HG02798 (cell line): ENCODE data around the gene KCTD8.
"Not testable (repeated sequence)": the region's sequence is repeated elsewhere in the genome, so short reads cannot be mapped to it uniquely, and the experiment has no call there.

ENCODE experiments used
- ATAC-seq: cut with Tn5 transposase; IDR thresholded peaks from one replicate; pipeline ENCODE4 v1.9.1; 2021; ENCODE audit warnings: mild to moderate bottlenecking; ENCODE audit not compliant: unreplicated experiment, poor library complexity

KCTD8 gene

DNA sequence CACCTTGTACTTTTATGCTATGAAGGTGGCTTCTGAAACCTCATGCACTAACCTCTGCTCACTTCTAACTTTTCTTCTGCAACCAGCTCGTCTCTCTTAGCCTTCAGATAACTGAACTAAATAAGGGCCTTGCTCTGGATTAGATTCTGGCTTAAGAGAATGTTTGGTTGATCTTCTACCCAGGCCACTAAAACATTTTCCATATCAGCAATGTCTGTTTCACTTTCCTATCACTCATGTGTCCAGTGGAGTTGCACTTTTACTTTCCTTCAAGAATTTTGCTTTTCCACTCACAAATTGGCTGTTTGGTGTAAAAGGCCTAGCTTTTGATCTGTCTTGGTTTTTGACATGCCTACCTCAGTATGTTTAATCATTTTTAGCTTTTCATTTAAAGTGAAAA is 105.8 kb downstream of the KCTD8 start:
- ATAC-seq, result no peak

DNA sequence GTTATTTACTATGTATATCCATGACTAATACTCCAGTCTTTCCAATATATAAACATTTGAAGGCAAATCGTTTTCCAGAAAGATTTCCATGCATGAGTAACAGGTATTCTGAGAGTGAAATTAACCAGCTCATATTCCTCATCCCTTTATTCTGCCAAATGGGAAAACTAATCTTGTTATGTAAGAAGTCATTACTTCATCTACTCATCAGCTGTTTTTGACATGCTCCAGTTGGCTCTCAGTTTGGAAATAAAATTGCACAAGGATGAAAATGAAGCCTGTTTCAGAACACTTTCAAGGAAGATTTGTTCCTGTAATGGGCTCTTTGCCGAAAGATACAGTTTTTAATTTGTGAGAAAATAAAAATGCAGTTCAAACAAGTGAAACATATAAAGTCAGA is 121.9 kb downstream of the KCTD8 start:
- ATAC-seq, result no peak

- no peak for ATAC-seq
Measured at GRCh38 chr4:44320833-44321232, 127.8 kb downstream of the KCTD8 start.

DNA sequence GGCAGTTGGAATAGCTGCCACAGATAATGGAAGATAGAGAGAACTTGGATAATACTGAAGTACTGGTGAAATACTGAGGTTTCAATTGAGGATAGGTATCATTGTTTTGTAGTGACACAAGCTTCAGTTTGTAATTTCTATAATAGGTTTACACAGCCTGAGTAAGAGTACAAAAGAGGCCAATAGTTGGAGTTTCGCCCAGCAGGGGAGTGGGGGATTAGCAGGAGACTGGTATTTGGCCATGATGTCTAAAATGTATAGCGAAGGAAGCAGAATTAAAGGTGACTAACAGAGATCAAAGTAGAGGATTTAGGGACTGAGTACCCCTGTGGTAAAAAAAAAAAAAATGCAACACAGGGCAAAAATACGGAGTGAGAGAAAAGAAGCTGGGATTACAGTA is 129.5 kb downstream of the KCTD8 start:
- ATAC-seq, result no peak

DNA sequence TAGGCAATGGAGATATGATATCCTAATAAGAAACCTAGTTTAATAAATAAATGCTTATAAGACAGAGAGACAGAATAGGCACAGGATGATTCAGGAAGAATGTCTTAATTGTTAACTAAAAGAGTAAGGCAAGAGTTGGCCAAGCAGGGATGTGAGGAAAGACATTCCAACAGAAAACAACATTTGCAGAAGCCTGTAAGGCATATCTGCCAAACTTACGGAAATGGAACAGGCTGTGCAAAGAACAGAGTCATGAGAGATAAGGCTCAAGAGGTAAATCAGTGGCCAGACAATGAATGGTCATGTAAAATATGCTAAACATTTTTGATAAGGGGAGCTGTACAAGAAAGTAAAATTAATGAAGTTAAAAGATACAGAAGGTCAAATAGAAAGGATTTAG is 134.9 kb downstream of the KCTD8 start:
- ATAC-seq, result no peak

- ATAC-seq, result no peak
Measured at GRCh38 chr4:44287505-44287904, 161.1 kb downstream of the KCTD8 start.

DNA sequence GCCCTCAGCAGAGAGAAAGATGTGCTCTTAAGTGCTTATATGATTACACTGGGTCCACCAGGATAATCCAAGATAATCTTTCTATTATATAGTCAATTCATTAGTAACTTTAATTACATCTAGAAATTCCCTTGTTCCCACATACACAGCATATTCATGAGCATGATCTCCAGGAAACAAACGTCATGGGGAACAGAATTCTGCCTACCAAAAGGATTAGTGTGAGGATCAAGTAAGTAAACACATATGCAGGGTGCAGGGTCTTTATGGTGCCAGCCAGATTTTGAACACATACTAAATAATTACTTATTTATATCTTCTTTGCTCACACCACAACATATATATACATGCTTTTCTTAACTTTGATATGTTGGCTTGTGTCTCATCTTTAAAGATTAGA is 169.1 kb downstream of the KCTD8 start:
- ATAC-seq, result no peak

GRCh38 chr4:44279066-44279465 is 169.5 kb downstream of the KCTD8 start:
- no peak for ATAC-seq

- ATAC-seq, result no peak
Measured at GRCh38 chr4:44257461-44257860, 191.1 kb downstream of the KCTD8 start.

DNA sequence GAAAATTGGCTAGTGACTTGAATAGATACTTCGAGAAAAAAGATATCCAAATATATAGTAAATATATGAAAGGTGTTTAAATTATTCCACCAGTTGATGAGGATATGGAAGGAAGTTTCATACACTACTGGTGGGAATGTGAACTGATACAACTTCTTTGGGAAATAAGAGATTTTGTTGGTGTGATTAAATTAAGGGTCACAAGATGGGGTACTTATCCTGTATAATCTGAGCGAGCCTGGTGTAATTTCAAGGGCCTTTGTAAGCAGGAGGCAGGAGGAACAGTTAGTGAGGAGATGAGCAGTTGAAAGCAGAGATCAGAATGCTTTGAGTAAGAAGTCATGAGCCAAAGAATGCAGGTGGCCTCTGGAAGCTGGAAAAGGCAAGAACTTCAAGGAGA is 192.2 kb downstream of the KCTD8 start:
- ATAC-seq, result no peak

DNA sequence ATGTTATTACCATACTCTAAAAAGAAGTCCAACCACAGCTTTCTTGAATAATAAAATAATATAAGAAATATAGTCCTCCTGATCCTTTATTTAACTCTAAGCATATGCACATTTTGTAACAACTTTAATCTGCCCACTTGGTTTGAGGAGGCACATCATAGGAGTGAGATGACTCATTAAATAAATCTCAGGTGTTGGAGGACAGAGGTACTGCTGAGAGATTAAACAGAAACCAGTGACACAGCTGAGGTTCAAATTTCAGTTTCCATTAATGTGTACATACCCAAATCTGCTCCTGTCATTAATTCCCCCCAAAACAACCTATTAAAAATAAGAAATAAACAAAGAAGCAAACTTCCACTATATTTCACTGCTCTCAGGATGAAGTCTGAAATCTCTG is 211.0 kb downstream of the KCTD8 start:
- ATAC-seq, result no peak

GRCh38 chr4:44235897-44236296 is 212.7 kb downstream of the KCTD8 start:
- ATAC-seq, result no peak

- no peak for ATAC-seq
Measured at GRCh38 chr4:44232262-44232661, 216.3 kb downstream of the KCTD8 start.

DNA sequence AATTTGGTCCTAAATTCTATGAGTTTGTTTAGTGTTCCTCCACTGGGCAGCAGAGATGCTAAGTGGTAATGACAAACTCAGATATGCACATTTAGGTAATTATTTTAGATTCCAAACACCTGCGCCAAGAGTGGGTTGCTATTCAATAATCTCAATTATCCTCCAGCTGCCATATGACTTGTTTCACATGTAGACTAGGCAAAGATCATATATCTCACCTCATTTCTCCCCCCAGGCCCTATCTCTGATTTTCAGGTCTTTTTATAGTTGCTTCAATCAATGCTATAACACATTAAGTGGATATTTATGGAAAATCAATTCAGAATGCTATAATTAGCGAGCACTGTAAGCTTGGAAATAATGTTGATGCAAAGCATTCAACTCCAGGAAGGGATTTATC is 217.6 kb downstream of the KCTD8 start:
- no peak for ATAC-seq

GRCh38 chr4:44228326-44228725 is 220.3 kb downstream of the KCTD8 start:
- no peak for ATAC-seq

DNA sequence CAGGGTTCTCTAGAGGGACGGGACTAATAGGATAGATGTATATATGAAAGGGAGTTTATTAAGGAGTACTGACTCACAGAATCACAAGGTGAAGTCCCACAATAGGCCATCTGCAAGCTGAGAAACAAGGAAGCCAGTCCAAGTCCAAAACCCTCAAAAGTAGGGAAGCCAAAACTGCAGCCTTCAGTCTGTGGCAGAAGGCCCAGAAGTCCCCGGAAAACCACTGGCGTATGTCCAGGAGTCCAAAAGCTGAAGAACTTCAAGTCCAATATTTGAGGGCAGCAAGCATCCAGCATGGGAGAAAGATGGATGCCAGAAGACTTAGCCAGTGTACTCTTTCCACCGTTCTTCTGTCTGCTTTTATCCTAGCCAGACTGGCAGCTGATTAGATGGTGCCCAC is 227.2 kb downstream of the KCTD8 start:
- ATAC-seq, result no peak

- no peak for ATAC-seq
Measured at GRCh38 chr4:44210750-44211149, 237.9 kb downstream of the KCTD8 start.

GRCh38 chr4:44196796-44197195 is 251.8 kb downstream of the KCTD8 start:
- ATAC-seq, result no peak

GRCh38 chr4:44194365-44194764 is 254.2 kb downstream of the KCTD8 start:
- ATAC-seq, result no peak

DNA sequence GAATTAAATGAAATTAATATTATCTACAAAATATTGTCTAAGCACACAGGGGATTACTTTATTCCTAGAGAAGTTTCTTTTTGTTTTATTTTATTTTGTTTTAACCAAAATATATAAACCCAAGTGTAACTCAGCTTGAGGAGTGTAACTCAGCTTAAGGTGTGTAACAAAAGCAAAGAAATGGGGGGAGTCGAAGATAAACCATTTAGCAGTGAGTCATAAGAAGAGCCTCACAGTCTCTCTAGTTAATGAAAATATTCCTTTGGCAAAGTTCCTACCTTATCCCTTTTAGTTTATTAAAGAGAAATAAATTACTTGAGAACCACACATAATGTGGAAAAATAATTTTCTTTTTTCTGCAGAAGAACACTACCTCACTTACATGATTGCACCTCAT is 261.8 kb downstream of the KCTD8 start:
- no peak for ATAC-seq

GRCh38 chr4:44186096-44186849 is 262.3 kb downstream of the KCTD8 start:
- peak; percentile 56 for ATAC-seq

- not testable (repeated sequence) for ATAC-seq
Measured at GRCh38 chr4:44181491-44182349, 266.9 kb downstream of the KCTD8 start.
